Fibroblast of peridontal ligament (primary cell): ENCODE data around the gene SH2B3.
A peak's percentile ranks its signal among the peaks of the same experiment; 100 is the strongest.
"Not testable (repeated sequence)": the region's sequence is repeated elsewhere in the genome, so short reads cannot be mapped to it uniquely, and the experiment has no call there.

Source experiments
- DNase-seq: peaks from one replicate; pipeline ENCODE4 v3.0.0-alpha.2; 2010; ENCODE audit errors: extremely low read depth

The SH2B3 gene

DNA sequence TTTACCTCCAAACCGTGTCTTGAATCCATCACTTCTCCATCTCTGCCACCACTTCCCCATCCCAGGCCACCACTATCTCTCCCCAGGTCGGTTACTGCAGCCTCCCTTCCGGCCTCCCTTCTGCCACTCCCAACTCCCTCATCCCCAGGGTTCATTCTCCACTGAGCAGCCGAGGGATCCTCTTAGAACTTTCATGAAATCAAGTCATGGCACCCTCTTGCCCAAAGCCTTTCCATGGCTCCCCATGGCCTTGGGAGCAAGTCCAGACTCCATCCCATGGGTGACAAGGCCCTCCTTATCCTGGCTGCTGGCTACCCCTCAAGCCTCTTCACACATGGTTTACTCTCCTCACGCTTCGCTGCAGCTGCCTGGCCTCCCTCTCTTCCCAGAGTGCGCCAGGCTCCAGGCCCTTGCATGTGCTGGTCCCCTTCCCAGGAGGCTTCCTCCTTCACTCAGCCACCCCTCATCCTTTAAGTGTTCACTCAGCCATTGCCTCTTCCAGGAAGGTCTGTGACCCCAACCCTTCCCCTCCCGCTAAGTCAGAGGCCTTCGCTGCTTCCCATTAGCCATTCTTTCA, 17.9 kb upstream of the SH2B3 start:
- DNase-seq = no peak

DNA sequence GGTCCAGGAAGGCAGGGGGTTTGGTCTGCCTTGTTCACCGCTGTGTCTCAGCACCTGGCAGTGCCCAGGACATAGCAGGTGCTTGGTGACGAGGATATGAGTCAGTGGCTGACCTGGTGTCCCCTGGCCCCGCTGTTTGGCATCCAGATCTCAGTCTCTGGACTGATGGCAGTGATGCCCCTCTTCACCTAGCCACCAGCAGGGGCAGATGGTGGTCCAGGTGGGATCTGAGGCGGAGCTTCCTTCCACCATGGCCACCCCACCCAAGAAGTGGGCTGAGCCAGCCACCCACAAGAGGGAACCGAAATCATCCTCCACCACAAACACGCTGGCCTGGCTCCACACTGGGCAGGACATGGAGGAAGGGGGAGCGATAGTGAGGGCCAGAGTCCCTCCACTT, 16.1 kb upstream of the SH2B3 start:
- DNase-seq = no peak

- no peak for DNase-seq
These were observed 14.8 kb upstream of the SH2B3 start for GRCh38 chr12:111390910-111391309.

- no peak for DNase-seq
These were observed 11.9 kb upstream of the SH2B3 start for GRCh38 chr12:111393700-111394300.

DNA sequence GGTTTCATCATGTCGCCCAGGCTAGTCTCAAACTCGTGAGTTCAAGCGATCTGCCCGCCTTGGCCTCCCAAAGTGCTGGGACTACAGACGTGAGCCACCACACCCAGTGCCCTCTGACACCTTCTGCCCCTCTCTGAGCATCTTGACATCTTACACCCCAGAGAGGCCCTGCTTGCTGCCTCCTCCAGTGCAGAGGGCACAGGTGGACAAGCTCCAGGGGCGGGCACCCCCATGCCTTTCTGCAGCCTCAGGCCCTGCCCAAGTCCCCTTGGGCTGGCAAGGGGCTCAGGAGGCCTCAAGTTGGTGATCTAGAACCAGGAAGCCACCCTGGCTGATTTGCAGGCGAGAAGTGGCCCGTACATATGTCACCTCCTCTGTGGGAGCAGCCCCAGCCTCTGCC, 11.2 kb upstream of the SH2B3 start:
- no peak for DNase-seq

- DNase-seq = no peak
These were observed 10.2 kb upstream of the SH2B3 start for GRCh38 chr12:111395336-111396187.

- DNase-seq = not testable (repeated sequence)
These were observed 9.5 kb upstream of the SH2B3 start for GRCh38 chr12:111396271-111396670.

- peak; percentile 74 for DNase-seq
These were observed 8.8 kb upstream of the SH2B3 start for GRCh38 chr12:111396726-111397445.

GRCh38 chr12:111398530-111398929, 7.2 kb upstream of the SH2B3 start:
- no peak for DNase-seq

DNA sequence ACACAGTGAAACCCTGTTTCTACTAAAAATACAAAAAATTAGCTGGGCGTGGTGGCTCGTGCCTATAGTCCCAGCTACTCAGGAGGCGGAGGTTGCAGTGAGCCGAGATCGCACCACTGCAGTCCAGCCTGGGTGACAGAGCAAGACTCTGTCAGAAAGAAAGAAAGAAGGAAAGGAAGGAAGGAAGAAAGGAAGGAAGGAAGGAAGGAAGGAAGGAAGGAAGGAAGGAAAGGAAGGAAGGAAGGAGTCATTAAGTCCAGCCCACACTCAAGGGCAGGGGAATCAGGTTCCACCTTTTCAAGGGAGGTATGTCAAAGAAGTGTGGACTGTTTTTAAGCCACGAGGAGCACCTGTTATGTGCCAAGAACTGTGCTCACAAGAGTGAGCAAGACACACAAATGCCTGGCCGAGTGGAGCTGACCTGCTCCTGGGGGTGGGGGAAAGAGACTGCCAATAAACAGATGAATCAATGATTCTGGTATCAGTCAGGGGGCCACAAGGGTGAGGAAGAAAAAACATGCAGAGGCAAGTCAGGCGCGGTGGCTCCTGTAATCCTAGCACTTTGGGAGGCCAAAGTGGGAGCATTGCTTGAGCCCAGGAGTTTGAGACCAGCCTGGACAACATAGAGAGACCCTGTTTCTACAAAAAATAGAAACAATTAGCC, 5.8 kb upstream of the SH2B3 start:
- not testable (repeated sequence) for DNase-seq

GRCh38 chr12:111401167-111401605, 4.5 kb upstream of the SH2B3 start:
- no peak for DNase-seq

- not testable (repeated sequence) for DNase-seq
These were observed 3.3 kb upstream of the SH2B3 start for GRCh38 chr12:111402490-111402824.

DNA sequence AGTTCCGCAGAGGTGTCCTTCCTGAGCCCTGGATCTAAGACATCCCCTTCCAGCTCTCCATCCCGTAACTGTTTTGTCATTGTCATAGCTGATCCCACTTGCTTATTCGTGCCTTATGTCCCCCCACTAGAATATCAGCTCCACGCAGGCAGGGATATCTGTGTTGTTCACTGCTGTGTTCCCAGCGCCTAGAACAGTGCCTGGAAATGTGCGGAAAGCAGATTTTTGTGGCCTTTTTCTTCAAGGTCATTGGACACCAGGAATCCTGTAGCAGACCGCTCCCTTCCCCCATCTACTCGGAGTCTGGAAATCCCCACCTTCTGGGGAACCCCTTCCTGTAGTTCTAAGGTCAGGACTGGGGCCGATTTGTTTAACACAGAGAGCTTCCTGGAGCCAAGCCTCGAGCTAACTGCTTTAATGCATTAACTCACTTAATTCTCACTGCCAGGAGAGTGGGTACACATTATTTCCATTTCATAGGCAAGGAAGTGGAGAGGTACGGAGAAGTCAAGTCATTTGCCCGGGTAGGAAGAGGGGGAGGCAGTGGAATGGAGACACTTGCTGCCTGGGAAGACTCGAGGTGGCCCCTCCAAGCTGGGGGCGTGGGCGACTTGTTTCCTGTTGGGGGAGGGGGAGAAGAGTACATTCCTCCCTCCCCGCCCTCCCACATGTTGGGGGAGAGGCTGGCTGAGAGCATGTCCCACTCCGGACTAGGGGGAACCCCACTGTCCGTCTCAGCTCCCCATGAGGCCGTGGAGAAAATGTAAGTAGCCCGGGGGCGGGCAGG, 1.2 kb upstream of the SH2B3 start:
- DNase-seq = no peak

DNA sequence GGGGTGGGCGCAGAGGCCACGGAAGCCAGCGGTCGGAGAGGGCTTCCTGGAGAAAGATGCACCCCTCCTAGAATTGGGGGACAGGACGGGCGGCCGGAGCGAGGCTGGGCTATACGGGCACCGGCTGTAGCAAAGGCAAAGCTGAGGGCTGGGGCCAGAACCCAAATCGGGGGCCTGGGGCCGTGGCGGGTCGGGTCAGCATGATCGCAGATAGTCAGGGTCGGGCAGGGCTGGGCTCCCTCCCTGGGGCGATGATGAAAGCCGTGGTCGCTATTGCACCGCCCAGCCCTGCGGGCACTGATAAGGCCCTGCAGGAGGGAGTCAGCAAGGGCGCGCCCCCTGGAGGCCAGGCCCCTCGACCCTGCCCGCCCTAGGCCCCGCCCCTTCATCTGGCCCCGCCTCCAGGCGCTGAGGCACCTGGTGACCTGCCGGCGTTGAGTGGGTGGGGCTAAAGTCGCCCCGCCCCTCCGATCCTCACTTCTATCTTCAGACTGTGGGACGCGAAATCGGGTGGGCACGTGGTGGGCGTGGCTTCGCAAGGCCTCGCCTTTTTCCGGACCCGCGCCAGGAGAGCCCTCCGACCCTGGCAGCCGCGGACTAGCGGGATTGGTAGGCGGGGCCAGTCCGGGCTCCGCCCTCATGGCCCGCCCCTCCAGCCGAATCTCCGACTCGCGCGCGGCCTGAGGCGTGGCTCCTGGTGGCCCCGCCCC, 419 bp upstream of the SH2B3 start:
- peak; percentile 83 for DNase-seq

DNA sequence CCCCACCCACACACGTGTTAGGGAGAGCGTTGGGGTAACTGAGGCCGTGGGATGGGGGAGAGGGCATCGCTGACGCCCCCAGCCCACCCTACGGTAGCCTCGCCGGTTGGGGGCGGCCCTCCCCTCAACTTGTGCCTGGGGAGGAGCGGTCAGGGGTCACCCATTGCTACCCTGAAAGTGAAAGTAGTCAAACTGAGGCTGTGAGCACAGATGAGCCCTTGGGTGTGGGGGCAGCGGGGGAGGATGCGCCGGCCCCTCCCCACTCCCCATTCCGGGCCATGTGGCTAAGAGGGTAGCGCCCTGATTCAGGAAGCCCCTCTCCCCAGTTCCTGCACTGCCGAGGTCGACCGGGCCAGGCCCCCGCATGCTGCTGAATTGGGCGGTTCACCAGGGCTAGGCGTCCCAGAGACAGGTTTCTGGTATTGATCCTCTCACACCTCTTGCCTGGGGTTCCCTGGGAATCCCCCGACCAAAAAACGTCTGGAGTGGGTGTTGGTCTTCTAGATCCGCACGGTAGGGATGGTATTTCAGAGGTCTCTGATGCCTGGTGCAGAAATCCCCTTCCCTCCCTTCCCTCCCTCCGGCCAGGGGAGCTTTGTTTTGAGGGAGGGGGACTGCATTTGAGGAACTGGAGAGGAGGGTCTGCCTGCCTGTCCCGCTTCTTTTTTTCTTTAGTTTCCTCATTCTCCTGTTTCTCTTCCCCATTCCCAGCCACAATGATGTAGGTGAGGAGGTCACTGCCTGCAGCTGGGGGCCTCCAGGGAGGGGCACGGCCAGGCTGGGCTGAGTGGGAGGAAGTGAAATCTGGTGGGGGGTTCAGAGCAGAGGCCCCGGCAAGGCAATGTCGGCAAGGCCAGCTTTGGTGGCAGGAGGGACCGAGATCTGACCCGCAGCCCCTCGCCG, 1.0 kb downstream of the SH2B3 start:
- DNase-seq = no peak

DNA sequence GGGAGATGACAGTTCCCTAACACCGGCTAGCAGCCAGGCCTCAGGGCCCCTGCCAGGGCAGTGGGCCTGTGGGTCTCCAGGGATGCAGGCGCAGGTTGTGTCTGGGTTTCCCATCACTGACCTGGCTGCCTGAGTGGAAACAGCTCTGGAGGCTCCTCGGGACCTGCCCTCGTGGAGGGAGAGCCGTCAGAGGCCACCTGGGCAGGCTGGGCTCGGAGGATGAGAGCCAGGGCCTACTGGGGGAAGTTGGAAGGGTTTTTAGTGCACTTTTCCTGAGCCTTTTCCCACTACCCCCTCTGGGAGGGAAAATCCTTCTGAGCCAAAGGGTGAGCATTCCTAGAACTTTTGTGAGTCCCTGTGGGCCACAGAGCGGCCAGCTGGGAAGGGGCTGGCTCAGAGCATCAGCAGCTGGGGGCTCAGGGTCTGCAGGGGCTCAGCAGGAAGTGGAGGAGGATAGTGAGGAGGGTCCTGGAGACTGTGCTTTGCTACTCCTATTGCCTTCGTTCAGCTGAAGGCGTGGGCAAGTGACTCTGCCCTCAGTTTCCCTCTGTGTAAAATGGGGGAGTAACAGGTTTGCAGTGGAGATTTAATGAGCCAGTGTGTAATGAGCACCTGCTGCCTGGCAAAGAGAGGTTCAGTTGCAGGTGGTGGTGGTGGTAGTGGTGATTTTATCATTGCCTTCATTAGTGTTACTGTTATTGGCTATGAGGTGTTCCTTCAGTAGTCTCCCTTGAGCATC, 1.8 kb downstream of the SH2B3 start:
- DNase-seq = peak; percentile 36

DNA sequence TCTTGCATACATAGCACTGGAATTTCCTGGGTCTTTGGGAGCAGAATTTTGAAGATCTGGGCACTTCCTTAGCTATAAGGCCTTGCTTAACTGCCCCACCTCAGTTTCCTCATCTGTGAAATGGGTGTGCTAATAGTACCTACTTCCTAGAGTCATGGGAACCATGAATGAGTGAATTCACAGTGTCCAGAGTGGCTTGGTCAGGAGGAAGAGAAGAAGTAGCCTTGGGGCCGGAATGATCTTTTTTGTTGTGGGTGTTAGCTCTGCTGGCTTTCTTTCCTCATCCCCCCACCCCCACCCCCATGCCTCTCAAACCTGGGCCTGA, 2.4 kb downstream of the SH2B3 start:
- no peak for DNase-seq

DNA sequence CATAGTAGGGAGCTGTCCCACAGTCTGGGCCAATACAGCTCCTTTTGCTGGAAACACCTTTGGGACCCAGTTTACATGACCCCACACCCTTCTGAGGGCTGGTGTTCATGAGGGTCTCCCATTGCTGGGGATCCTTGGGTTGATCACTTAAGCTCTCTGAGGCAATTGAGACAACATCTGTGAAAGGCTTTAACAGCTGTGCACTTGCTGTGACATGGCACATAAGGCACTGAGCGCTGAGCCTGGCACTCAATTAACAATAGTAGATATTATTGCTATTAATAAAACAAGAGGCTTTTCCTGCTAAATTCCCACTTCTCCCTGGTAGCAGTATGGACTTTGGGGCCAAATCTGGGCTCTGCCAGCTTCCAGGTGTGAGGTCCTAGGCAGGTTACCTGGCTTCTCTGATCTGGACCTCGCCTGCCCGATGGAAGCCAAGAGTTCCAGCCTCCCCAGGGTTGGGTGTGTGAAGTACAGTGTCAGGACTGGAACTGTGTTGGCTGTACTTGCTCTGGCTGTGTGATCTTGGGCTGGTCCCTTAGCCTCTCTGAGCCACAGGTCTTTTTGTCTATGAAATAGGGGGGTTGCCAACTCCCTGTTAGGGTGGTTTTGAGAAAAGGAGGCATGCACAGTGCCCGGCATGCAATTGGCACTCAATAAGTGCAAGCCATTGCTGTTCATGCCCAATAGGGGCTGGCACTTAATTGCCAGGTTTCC, 3.1 kb downstream of the SH2B3 start:
- no peak for DNase-seq
